ENCODE measurements around the gene CRYZ. TPM values are rescaled to one million over a fixed set of nuclear protein-coding genes. Genes with fewer than 3 reads are reported as not detected.

Gene CRYZ, protein sequence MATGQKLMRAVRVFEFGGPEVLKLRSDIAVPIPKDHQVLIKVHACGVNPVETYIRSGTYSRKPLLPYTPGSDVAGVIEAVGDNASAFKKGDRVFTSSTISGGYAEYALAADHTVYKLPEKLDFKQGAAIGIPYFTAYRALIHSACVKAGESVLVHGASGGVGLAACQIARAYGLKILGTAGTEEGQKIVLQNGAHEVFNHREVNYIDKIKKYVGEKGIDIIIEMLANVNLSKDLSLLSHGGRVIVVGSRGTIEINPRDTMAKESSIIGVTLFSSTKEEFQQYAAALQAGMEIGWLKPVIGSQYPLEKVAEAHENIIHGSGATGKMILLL
- total RNA-seq: 83.7 and 124 TPM in 2 replicates

DNA sequence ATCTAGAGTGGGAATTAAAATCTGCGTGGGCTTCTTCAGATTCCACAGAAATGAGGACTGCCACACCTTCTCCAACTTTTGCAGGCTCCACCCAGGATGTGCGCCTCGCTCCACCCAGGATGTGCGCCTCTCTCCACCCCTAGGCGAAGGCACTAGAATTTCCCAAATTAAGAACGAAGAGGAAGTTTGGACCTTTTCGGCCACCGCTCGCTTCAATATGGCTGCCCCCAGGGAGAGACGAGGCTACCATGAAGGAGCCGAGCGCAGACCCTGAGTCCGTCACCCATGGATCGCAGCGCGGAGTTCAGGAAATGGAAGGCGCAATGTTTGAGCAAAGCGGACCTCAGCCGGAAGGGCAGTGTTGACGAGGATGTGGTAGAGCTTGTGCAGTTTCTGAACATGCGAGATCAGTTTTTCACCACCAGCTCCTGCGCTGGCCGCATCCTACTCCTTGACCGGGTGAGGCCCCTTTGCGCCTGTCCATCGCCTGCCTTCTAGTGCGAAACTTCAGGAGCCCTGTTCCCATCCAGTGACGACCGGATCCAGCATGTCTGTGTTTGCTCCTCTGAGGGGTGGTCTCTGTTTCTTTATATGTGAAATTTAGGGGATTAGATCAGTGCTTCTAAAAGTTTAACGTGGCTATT, at the start of gene CRYZ, which contains the start of gene TYW3:
Gene CRYZ, minus strand, starts transcription at position 91 of the 644 bp plus-strand sequence. CDS start 8,229 bp downstream, outside the sequence.
Gene TYW3, plus strand, starts transcription at position 193 of the 644 bp plus-strand sequence. Its CDS starts 93 bp downstream, at position 286.

DNA sequence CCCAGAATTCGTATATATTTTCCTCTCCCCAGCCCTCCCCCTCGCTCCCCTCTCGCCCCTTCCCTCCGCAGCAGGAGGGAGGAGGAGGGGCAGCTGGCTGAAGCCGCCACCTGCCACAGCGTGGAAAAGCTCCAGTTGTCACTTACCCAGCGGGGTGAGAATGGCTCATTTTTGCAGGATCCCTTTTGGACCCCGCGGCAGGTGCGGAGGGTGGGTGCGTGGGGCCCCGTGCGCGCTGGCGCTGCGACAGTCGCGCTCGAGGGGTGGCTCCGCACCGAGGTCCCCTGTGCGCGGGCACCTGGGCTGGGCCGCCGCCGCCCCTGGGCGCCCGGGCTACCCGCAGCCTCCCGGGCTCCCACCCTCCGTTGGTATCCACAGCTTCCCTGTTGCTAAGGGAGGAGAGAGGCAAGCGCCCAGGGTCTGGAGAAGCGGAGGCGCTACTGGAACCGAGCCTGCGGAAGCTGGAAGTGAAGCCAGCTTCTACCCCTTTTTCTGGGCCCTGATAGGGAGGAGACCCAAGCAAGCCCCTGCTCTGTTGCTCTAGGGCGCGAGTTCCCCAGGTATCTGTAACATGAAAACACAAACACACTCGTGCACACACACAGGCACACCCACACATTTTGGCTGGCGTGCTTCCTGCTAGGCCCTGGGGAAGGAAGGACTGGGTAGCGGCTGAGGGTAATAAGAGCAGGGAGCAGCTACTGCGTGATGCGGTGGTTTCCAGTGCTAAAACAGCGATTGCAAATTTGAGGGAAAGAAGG, 59.3 kb downstream of the CRYZ start, which contains the start of gene ERICH3:
Gene ERICH3, minus strand, starts transcription at position 442 of the 761 bp plus-strand sequence. Its CDS starts 273 bp downstream, at position 169.

Other genes with a start within 250 kb of the CRYZ start
- gene LRRC53, start 220.4 kb downstream of the CRYZ start, total RNA-seq: not detected in 2 replicates
- gene ERICH3, start 59.3 kb downstream of the CRYZ start, total RNA-seq: not detected in 2 replicates
- gene TYW3, start 102 bp upstream of the CRYZ start, total RNA-seq: 19.6 and 24.0 TPM in 2 replicates

All from uterine smooth muscle cell (primary cell).